Smooth muscle cell of the brain vasculature (primary cell): ENCODE data around the gene KCNQ1OT1.
"Not testable (repeated sequence)": the region's sequence is repeated elsewhere in the genome, so short reads cannot be mapped to it uniquely, and the experiment has no call there.

Experiments used
- DNase-seq: peaks from one replicate; pipeline ENCODE4 v3.0.0-alpha.2; 2012; ENCODE audit warnings: low read depth, low spot score

Gene KCNQ1OT1

DNA sequence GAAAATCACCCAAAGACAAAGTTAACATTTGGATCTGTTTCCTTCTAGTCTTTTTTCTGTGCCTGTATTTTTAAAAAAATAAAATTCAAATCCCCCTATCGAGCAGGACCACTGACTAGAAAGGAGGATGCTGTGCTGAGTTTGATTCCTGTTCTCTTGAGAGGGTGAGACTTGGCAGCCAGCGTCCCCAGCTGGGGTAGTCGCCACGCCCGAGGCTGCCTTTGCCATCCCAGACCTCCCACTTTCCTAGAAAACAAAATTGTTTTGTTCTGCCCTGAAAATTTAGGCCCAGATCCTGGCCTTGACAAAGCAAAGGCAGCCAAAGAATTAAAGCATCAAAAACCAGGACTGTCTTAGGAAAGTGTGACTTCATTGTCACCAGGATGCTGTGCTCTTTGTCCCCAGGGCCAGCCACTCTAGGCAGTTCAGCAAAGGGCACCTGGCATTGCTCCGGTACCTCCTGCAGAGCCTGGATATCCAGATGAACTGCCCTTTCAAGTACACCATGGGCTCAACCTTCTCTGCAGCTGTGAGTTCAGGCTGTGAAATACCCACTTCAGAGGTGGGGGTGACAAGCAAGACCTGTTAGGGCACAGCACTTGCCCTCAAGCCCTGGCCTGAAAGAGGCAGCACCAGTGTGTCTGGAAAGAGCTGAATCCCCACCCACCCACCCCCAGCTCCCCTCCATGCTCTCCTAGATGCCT is 44.6 kb downstream of the KCNQ1OT1 start:
- DNase-seq = no peak

DNA sequence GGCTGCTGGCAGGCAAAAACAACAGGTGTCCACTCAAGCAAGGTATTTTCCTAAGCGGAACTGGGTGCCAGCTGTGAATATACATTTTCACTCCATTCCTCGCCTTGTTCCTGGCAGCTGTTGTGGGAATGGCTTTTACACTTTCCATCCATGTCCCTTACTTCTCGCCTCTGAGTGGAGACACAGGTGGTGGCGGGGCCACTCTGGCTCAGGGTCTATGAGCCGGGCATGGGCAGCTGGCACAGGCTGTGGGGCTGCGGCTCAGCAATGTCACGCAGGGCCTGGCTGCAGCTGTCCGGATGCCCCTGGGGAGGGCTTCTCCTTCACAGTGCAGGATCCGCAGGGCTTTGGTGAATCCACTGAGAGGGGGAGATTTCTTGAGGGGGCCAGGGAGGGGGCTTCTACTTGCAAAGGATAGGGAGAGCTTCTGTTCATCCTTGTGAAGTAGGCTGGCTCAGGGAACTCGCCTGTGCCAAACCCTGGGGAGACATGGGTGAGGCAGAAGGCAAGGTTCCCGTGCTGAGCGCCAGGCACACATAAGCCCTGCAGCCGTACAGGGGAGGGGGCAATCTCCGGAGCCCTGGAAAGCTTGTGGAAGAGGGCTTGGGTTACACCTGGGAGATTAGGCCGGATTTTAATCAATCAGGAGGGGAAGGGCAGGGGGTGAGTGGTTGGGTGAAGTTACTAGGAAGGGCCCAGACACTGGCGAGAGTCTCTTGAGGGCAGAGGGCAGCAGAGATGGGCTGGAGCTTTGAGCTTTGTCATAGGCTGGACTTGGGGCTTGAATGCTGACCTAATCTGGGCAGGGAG is 45.7 kb downstream of the KCNQ1OT1 start:
- no peak for DNase-seq

DNA sequence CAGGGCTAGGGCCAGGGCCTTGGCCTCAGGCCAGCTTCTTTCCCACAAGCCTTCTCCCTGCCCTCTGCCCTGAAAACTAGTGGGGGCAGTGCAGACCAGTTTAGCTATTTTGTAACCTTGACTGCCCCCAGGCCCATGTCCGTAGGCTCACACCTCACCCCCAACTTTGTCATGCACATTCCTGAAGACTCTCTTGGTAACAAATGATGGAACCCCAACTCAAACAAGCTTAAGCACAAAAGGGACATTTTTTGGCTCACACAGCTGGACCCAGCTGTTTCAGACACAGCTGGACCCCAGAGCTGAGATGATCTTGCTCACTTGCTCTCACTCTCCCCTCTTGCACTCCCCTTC is 46.6 kb downstream of the KCNQ1OT1 start:
- no peak for DNase-seq

DNA sequence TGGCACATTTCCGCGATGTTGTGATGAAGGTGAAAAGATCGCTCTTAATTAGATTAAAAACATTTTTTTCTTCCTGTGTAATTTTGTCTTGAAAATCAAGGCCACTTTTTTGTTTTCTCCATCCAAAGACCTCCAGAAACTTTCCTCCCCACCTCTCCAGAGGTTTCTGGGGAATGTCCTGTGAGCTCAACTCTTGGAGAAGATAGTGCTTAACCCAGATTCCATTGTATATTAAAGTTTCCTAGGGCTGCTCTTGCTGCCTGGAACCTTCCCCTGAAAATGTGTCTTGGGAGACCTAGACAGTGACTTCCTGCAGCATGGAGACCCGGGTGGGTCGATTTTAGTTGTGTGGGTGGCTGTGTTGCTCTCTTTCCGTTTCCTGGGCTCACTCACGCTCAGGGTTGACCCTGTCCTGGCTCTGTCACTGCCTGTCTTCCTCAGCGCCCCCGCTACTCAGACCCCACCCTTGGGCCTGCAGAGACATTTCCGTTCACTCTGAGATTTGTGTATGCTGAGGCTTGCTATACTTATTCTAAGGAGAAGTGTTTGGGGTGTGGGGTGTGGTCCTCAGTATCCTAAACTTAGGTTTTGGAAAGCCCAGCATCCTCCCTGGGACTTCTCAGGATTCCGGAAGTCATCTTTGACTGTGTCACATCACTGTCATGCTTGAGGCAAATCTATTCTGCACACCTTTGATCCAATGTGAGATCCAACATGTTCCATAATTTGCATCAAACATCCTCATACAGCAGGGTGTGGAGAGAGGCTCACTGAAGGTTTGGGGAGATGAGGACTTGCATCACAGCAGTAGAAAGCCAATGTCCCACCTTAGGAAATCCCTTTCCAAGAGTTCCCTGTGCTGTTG is 47.2 kb downstream of the KCNQ1OT1 start:
- DNase-seq = no peak

DNA sequence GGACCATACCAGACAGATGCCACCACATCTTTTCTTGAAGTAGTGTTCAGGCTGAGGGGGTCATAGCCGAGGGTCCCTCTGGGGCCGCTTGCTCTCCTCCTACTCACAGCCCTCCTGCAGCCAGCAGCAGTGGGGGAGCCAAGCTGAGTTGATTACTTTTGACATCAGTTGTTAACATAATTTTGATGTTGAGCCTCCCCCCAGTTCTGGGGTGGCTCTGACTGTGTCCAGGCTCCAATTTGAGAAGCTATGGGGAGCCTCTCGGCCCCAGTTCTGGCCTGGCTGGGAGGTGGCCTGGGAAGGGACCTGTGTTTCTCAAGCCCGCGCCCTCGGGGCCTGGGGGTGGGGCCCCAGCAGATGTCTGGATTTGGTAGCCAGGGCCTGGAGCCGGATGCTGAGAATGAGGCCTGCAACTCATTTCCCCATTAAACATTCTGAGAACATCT is 47.9 kb downstream of the KCNQ1OT1 start:
- no peak for DNase-seq

DNA sequence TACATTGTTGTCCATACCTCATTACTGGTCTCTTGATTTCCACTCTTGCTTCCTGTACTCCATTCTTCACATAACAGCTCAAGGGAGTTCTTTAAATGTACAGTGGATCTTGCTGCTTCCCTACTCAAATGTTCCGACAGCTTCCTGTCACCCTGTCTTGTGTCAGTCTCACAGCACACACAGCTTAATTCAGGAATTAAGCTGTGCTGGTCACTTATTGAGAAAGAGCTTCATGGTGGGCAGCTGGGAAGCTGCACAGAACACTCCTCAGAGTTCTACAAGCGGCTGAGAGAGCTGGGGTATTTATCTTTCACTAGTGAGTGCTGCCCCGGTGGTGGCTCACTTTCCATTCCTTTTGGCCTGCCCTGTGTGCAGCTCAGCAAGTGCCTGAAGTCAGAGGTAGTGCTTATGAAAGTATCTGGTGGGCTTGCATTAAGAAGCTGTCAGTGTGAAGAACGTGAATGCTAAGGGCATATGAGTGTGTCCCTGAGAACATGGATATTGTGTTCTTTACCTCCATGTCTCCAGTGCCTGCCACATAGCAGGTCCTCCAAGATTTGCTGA is 48.7 kb downstream of the KCNQ1OT1 start:
- no peak for DNase-seq

DNA sequence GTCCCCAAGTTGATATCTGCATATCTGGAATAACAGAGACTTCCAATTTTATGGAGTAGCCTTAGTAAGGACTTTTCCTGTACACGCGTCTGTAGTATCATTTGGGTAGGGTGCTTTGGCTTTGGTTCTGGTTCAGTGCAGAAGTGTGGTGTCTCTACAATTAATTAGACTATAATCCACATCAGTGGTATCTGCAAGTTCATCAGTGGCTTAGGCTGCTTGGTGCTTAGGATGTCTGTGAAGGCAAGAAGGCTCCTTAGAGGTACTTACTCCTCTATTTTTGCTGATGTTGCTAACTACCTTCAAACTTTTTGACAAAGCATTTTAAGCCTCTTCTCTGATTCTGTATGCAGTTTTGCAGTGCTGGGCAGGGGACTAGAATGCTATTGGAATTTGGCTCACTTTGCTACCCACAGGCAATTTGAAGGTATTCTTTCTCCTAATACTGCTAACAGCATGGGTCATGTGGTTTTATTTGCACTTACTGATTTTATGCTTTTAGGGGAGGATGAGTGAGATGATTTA is 49.4 kb downstream of the KCNQ1OT1 start:
- no peak for DNase-seq

DNA sequence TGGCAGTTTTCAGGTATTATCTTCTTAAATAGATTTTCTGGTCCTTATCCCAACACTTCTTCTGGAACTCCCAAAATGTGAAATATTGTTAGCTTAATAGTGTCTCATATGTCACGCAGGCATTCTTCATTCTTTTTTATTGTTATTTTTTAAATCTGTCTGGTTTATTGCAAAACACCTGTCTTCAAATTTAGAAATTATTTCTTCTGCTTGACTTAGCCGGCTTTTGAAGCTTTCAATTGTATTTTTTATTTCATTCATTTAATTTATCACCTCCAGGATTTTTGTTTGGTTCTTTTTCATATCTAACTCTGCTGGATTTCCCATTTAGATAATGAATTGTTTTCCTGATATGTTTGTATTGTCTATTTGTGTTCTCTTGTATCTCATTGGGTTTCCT is 49.9 kb downstream of the KCNQ1OT1 start:
- DNase-seq = no peak

DNA sequence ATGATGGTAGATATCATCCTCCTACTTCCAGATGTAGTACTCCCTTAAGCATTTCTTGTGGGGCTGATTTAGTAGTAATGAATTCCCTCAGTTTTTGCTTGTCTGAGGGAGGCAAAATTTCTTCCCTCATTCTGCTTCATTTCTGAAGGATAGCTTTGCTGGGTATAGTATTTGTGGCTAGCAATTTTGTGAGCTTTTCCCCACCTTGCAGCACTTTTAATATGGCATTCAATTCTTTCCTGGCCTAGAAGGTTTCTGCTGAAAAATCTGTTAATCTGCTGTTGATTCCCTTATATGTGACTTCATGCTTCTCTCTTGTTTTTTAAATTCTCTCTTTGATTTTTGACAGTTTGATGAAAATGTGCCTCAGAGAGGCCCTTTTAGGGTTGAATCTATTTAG is 50.4 kb downstream of the KCNQ1OT1 start:
- no peak for DNase-seq

DNA sequence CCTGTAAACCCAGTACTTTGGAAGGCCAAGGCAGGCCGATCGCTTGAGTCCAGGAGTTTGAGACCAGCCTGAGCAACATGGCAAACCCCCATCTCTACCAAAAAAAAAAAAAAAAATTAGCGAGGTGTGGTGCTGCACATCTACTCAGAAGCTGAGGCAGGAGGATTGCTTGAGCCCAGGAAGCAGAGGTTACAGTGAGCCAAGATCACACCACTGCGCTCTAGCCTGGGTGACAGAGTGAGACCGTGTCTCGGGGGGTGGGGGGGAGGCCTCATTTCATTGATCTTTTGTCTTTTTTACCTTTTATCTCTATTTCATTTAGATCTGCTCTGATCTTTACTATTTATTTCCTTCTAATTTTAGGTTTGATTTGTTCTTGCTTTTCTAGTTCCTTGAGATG is 51.8 kb downstream of the KCNQ1OT1 start:
- no peak for DNase-seq

DNA sequence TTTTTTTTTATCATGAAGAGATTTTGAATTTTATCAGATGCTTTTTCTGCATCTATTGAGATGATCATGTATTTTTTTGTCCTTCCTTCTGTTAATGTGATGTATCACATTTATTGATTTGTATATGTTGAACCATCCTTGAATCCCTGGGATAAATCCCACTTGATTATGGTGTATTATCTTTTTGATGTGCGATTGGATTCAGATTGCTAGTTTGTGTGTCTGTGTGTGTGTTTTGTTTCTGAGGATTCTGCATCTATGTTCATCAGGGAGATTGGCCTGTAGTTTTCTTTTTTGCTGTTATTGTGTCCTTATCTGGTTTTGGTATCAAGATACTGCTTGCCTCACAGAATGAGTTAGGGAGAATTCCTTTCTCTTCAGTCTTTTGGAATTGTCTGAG is 52.6 kb downstream of the KCNQ1OT1 start:
- DNase-seq = no peak

DNA sequence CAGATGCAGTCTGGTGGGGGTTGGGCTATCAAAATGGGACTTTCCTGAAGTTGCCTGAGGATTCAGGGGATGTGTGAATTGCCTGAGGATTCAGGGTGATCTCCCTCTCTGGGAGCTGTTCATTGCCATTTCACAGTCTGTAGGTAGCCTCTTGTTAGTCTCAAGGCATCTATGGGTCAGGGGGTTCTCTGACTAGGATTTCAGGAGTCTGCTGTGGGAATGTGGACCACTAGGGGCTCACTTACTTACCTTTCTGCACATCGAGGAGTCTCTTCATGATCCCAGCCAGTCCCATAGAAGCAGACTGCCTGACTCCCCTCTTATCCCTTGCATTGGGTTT is 54.0 kb downstream of the KCNQ1OT1 start:
- no peak for DNase-seq

DNA sequence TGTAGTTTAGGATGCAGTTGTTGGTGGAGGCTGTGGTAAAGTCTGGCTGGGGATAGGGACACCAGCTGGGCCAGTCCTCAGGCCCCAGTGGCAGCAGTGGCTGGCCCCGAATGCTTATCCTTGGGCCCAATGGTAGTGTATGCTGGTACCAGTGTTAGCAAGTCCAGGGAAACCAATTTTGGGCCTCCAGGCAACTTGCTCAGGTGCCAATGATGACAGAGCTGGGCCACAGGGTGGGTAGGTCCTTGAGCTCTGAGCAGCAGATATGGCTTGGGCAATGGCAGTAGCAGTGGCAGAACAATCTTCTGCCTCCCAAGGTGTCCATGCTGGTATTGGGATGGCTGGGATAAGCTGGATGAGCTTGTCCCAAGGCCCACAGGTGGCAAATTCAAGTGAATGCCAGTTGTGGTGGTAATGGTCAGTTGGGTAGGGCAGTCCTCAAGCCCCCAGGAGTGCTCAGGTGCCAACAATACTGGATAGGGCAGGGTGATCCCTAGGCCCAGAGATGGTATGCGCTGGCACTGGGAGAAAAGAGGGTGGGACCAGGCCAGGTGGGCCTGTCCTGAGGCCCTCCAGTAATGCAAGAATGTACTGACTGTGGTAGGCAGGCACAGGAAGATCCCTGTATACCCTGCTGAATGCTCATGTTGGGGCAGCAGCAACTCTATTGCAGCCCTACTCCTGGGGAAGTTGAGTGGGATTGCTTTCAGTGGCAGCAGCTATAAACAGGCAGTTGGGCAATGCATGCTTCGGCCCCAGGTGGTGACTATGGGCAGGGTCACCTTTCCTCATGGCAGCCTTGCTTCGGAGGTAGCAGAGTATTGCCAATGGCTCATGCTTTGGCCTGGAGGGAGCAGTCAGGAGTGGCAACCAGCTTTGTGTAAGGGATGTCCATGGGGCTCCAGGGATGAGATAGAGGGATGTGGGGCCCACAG is 54.7 kb downstream of the KCNQ1OT1 start:
- DNase-seq = no peak

DNA sequence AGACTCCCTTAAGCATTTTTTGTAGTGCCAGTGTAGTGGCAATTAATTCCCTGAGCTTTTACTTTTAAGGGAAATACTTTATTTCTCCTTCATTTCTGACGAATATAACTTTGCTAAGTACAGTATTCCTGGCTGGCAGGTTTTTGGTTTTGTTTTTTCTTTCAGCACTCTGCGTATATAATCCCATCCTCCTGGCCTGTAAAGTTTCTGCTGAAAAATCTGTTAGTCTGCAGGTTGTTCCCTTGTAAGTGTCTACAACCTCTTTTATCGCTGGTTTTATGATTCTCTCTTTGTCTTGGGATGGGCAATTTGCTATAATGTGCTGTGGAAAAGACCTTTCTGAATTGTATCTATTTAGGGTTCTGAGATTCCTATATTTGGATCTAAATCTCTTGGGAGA is 56.0 kb downstream of the KCNQ1OT1 start:
- no peak for DNase-seq

DNA sequence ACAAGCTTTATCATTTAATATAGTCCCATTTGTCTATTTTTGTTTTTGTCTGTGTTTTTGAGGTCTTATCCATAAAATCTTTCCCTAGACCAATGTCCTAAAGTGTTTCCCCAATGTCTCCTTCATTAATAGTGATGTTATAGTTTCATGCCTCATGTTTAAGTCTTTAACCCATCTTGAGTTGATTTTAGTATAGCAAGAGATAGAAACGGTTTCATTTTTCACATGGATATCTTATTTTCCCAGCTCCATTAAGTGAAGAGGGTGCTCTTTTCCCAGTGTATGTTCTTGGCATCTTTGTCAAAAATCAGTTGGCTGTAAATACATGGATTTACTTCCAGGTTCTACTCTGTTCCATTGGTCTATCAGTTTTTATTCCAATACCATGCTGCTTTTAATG is 58.2 kb downstream of the KCNQ1OT1 start:
- DNase-seq = no peak

DNA sequence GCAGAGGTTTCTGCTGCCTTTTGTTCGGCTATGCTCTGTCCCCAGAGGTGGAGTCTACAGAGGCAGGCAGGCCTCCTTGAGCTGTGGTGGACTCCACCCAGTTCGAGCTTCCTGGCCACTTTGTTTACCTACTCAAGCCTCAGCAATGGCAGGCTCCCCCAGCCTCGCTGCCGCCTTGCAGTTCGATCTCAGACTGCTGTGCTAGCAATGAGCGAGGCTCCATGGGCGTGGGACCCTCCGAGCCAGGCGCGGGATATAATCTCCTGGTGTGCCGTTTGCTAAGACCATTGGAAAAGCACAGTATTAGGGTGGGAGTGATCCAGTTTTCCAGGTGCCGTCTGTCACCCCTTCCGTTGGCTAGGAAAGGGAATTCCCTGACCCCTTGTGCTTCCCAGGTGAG is 60.0 kb downstream of the KCNQ1OT1 start:
- not testable (repeated sequence) for DNase-seq

DNA sequence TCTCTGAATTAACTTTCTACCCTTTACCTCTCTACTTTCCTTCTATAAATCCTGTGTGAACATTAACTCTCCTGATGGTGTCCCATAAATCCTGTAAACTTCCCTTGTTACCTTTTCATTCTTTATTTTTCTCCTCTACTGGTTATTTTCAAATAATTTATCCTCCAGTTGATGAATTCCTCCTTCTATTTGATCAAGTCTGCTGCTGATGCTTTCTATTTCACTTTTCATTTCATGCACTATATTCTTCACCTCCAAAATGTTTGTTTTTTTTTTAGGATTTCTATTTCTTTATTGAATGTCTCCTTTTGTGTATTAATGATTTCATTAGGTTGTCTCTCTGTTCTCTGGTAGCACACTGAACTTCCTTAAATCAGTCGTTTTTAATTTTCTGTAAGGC is 68.6 kb downstream of the KCNQ1OT1 start:
- no peak for DNase-seq

DNA sequence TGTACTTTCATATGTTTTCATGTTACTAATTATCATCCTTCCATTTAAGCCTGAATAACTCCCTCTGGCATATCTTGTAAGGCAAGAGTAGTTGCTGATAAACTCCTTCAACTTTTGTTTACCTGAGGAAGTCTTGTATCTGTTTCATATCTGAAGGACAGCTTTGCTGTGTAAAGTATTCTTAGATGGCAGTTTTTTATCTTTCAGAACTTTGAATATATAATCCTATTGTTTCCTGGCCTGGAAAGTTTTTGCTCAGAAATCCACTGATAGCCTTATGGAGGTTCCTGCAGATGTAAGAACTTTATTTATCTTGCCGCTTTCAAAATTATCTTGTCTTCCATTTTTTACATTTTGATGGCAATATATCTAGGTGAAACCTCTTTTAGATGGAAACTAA is 69.1 kb downstream of the KCNQ1OT1 start:
- DNase-seq = no peak

DNA sequence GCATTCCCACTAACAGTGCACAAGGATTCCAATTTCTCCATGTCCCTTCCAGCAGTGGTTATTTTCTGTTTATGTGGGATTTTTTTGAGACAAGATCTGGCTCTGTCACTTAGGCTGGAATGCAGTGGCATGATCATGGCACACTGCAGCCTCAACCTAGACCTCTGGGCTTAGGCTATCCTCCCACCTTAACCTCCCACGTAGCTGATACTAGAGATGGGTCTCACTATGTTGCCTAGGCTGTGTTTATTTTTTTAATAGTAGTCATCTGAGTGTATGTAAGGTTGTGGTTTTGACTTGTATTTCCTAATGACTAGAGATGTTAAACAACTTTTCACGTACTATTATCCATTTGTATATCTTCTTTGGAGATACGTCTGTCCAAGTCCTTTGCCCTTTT is 74.6 kb downstream of the KCNQ1OT1 start:
- no peak for DNase-seq

DNA sequence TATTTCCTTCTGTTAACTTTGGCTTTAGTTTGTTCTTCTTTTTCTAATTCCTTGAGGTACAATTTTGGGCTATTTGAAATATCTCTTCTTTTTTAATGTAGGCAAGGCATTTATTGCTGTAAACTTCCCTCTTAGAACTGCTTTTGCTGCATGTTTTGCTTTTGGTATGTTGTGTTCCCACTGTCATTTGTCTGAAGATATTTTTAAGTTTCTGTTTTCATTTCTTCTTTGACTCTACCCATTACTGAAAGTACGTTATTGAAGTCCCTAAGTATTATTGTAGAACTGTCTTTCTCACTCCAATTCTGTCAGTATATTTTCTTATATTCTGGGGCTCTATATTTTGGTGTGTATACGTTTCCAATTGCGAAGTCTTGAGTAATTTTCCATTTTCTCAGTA is 77.9 kb downstream of the KCNQ1OT1 start:
- DNase-seq = no peak
